Epidermal melanocyte (primary cell): ENCODE data around the gene UTP25.
A peak's percentile ranks its signal among the peaks of the same experiment; 100 is the strongest.

Experiments used
- DNase-seq: peaks from one replicate; pipeline ENCODE4 v3.0.0; 2011; ENCODE audit warnings: low spot score; ENCODE audit not compliant: insufficient read length

UTP25 gene

DNA sequence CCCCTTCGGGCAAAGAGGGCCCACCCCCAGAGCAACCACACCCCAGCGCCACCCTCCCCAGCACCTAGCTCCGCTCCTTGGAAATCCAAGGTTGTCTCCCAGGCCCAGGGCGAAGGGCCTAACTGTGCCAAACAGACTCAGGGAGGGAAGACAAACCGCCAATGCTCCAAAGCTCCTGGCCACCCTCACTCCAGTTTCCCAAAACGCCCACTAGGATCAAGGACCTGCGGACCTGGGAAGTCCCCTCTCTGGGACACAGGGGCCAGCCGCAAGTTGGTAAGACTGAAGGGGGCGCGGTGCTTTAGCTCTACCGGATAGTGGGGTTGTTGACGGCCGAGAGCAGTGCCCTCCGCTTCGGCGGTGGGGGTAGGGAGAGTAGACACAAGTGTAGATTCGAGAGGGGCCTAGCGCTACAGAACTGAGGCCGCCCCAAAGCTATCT is 22.4 kb upstream of the UTP25 start:
- DNase-seq: no peak

DNA sequence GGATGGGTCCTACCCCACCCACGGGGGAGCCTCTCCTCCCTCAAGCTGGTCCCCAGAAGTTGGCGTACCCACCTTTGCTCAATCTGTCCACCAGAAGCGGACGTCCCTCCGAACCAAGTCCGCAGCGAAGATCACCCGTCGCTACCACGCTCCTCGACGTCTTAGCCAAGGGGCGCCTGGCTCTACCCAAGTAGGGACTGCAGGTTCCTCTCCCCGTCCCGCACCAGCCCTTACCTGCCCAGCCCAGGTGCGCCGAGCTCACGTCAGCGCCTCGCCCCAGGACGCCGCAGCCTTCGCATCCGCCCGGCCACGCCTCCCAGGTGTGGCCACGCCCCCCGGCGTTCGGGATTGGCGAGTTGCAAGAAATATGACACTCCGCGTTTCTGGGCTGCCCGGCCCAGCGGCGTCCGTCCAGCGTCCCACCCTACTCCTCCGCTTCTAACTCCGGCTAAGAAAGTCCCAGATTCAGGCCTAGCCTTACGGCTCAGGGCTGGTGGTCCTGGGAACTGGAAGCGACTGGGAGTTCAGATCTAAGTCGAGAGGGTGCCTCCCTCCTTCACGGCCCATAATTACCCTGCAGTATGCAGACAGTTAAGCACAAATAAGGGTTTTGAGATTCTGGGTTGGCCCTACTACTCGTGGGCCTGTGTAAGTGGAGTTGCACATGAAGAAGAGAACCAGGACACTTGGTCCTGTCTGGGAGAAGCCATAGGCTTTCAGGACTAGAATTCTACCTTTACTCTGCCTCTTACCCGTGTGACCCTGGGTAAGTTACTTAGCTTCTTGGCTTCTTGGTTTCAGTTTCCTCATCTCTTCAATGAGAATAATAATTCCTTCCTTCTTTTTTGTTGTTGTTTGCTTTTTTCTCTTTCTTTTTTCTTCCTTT is 21.7 kb upstream of the UTP25 start, which contains the start of gene IRF6:
IRF6 (minus strand) TSS at position 268 of the 886 bp plus-strand sequence. CDS start 4,729 bp downstream, outside the sequence.
- DNase-seq: peak; percentile 69

DNA sequence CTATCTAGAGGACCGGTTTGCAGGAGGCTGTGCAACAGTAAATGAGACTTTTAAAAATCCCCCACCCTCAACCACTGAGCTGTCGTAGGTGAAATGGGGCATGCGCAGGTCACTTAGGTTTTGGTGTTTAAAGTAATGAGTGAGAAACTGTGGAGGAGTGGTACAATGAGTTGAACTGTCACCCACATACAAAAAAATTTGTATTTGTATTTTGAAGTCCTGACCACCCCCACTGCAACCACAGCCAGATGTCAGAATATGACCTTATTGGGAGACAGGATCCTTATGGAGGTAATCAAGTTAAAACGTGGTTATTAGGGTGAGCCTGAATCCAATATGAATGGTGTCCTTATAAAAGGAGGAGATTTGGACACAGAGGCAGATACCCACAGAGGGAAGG is 20.3 kb upstream of the UTP25 start:
- no peak for DNase-seq

DNA sequence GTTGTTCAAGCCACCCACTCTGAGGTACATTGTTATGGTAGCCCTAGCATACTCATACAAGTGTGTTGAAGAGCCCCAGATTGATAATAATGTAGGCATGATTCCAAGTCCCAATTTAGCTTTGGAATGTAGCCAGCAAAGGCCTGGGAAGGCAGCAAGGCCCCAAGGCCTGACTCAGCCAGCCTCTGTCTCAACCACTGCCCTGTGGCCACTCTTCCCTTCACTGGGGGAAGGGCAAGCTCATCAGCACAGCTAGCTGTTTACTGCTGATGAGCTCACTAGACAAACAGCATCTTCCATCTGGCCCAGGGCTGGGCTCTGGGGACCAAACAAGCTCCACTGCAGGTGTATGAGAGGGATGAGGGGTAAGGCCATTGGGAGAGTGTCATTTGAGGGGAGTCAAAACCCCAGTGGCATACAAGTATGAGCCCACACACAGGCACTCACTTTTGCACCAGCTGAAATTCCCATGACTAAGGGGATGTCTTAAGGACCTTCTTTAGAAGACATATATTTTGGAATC is 19.7 kb upstream of the UTP25 start:
- peak; percentile 38 for DNase-seq

GRCh38 chr1:209809611-209810010 is 18.2 kb upstream of the UTP25 start:
- no peak for DNase-seq

GRCh38 chr1:209810783-209811182 is 17.0 kb upstream of the UTP25 start:
- no peak for DNase-seq

GRCh38 chr1:209813902-209814301 is 13.9 kb upstream of the UTP25 start:
- no peak for DNase-seq

- no peak for DNase-seq
Observed at GRCh38 chr1:209815490-209815889, 12.3 kb upstream of the UTP25 start.

- DNase-seq: no peak
Observed at GRCh38 chr1:209815931-209816341, 11.8 kb upstream of the UTP25 start.

GRCh38 chr1:209816923-209817322 is 10.8 kb upstream of the UTP25 start:
- DNase-seq: no peak

DNA sequence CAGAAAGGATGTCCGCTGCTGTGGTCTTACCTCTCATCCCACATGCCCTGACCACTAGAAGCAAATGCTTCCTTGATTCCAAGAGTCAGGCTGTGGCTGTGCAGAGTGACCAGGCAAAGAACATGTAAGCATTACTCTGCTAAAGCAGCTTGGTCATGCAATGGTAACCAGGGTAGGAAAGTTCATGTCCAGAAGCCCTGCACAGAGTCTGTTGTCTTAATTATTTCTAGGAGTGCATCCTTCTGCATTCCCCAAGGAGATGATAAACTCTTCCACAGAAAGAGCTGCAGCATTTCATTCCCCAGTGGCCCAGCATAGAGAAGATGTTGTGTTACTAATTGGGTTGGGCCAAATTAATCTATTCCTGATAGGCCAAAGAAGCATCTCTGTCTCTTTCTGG is 10.1 kb upstream of the UTP25 start:
- DNase-seq: no peak

GRCh38 chr1:209819058-209819457 is 8.7 kb upstream of the UTP25 start:
- DNase-seq: no peak

GRCh38 chr1:209820986-209821385 is 6.8 kb upstream of the UTP25 start:
- no peak for DNase-seq

GRCh38 chr1:209822706-209823105 is 5.1 kb upstream of the UTP25 start:
- DNase-seq: no peak

GRCh38 chr1:209823143-209824041 is 4.4 kb upstream of the UTP25 start:
- no peak for DNase-seq

DNA sequence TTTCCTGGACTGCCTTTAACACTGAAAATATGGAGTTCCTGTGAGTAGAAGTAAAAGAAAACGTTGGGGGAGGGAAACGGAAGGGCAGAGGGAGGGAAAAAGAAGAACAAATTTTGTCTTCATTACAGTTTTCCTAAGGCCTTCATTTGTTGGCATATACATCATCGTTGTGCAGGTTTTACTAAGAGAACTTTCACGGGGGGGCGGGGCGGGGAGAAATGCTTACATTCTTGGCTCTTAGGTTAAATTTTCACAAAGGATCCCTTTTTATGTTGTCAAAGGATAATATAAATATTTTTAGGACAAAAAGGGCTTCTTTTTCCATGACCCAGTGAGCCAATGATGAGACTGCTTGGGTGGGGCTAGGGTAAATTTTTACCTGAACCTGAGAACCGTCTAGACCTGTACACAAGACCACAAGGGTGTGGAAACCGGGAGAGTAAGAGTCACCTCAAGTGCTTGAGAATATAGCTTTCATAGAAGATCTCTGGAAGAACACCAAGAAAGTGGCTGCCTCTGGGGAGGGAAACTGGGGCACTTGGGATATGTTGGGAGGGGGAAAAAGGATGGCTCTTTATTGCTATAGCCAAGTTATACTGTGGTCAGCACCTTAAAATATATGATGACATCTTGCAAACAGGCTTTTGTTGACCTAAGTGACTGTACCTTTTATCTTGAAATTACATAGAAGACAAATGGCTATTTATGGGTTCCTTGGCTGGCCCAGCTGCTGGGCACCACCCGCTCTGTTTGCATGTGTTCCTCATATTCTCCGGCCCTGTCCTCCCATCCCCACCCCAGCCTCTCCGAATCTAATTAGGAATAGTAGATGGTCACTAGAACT is 2.0 kb upstream of the UTP25 start:
- DNase-seq: no peak

DNA sequence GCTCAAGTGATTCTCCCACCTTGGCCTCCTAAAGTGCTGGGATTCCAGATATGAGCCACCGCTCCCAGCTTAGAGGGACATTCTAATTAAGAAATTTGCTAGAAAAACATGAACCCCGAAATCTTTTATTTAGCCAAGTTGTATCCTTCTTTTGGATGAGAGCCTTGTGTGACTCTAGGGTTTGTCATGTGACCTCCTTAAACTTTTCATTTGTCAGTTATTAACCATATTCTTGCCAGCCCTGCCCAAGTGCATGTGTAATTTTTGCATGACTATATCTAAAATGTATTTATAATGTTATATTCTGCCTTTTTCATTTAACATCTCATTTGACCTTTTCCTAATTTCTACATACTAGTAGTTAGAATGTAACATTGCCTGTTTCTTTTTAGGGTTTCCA is 1.9 kb downstream of the UTP25 start:
- DNase-seq: no peak

DNA sequence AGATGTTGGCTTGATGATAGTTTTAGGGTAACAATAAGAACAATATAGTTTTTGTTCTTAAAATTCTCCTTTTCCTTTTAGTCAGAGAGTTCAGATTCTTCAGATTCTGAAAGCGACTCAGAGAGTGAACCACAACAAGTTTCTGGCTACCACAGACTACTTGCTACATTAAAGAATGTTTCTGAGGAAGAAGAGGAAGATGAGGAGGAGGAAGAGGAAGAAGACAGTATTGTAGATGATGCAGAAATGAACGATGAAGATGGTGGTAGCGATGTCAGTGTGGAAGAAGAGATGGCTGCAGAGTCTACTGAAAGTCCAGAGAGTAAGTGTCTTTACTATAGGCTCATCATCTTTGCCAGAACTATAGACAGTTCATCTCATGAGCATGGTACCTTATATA is 3.0 kb downstream of the UTP25 start:
- DNase-seq: no peak

DNA sequence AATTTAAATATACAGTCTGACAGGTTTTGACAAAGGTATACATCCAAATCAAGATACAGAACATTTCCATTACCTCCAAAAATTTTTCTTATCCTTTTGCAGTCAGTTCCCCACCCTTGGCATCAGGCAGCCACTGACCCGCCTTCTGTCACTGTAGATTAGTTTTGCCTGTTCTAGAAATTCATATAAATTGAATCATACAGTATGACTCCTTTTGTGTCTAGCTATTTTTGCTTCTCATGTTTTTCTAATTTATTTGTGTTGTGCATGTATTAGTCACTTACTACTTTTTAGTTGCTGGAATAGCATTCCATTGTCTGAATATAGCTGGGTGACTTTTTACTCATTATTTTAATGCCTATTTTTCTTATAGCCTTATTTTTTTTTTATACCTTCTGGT is 3.8 kb downstream of the UTP25 start:
- DNase-seq: no peak

DNA sequence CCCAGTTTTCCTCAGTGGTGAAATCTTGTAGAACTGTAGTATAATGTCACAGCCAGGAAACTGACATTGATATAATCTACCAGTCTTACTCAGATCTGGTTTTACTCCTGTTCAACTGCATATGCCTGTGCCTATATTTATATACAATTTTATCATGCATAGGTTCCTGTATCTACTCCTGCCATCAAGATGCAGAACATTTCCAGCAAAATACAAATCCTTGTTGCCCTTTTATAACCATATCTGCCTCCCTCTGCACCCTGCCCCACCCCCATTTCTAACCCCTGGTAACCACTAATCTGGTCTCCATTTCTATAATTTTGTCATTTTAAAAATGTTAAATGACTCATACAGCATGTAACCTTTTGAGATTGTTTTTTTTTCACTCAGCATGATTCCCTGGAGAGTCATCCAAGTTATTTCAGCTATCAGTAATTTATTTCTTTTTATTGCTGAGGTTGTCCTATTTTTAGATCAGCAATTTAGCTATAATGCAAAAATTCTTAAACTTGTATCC is 8.1 kb downstream of the UTP25 start:
- no peak for DNase-seq

DNA sequence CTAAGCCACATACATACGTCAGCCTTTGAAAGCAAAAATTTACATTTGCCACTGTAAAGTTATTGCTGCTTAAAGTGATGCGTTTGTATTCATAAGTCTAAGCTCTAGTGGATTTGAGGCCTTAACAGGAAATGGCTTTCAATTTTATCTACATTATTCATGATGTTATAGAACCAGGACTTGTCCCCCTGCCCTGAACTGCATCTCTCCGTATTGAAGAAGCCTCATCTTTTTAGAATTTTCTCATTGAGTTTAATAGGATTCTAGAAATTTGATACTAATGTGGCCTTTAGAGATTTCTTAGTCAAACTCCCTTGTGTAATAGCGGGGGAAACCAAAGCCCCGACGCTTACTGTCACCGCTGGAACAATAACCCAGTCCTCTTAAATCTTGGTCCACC is 9.9 kb downstream of the UTP25 start:
- no peak for DNase-seq
